ENCODE results near the gene RNF225.

The RNF225 gene

DNA sequence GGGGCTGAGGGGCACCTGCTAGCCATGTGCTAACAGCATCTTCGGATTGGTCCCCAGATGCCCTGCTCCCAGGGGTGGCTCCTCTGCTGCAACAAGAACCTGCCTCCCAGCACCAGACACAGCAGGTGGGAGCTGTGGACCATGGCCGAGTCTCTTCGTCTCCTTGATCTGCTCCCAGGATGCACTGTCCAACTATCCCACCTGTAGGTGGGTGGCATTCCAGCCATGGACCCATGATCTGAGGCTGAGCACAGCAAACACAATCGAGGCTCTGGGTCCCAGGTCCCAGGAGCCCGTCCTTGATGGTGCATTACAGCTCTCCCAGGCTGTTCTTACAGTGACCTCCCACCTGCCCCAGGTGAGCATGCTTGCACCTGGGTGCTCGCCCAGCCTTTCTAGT lies 16.2 kb upstream of the RNF225 start:
- H3K4me3 ChIP-seq (ENCODE audit: low read depth, low read length) = no peak overlapping the region
- no peak for DNase-seq (ENCODE audit: low read depth)
- TF ChIP-seq, protein P1, sequence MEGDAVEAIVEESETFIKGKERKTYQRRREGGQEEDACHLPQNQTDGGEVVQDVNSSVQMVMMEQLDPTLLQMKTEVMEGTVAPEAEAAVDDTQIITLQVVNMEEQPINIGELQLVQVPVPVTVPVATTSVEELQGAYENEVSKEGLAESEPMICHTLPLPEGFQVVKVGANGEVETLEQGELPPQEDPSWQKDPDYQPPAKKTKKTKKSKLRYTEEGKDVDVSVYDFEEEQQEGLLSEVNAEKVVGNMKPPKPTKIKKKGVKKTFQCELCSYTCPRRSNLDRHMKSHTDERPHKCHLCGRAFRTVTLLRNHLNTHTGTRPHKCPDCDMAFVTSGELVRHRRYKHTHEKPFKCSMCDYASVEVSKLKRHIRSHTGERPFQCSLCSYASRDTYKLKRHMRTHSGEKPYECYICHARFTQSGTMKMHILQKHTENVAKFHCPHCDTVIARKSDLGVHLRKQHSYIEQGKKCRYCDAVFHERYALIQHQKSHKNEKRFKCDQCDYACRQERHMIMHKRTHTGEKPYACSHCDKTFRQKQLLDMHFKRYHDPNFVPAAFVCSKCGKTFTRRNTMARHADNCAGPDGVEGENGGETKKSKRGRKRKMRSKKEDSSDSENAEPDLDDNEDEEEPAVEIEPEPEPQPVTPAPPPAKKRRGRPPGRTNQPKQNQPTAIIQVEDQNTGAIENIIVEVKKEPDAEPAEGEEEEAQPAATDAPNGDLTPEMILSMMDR (conservative IDR thresholded peaks at IDR 0.05; ENCODE audit: low read depth, low read length) = no peak

GRCh38 chr19:58380037-58380661 lies 15.3 kb upstream of the RNF225 start:
- DNase-seq (ENCODE audit: low read depth) = no peak
- peak overlapping the region; percentile 77 for H3K4me3 ChIP-seq (ENCODE audit: low read depth, low read length)
- TF ChIP-seq, protein P1 (conservative IDR thresholded peaks at IDR 0.05; ENCODE audit: low read depth, low read length) = no peak

DNA sequence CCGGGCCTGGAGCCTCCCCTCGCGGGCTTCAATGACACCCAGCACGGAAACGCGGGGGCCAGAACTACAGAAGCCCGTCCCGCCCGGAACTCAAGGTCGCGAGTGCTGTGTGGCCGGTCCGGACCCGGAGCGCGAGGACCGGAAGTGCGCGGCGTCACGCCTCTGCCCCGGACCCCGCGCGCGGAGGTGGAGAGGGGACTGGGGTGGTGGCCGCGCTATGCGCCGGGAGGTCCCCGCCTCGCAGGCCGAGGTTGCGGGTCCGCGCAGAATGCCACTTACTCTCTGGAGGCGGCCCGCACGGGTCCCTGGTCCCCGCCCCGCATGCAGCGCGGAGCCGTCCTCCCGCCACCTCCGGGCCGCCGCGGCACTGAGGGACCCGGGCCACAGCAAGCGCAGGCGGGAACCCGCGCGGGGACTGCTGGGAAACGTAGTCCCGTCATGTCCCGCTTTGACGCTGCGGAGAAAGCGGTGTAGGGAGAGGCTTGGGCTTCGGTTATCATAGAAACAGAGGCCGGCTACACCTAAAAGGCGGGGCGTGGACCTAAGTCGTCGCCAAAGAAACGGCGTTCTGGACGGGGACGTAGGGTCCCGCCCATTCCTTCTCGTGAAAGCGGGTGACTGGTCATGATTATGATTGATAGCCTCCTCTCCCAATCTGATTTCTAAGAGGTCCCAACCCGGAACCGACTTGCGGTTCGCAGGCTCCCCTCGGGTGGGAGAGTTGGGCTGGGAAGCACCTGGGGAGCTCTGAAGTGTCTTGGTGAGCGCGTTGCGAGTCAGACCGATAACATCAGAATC lies 14.6 kb upstream of the RNF225 start, which contains the start of gene ZNF837:
Gene ZNF837, minus strand, starts transcription at position 369 of the 798 bp plus-strand sequence. CDS start 11,698 bp downstream, outside the sequence.
- peak within 1 kb of the TSS; percentile 77 for H3K4me3 ChIP-seq (ENCODE audit: low read depth, low read length)
- peak; percentile 100 for DNase-seq (ENCODE audit: low read depth)
- TF ChIP-seq, protein P1 (conservative IDR thresholded peaks at IDR 0.05; ENCODE audit: low read depth, low read length) = no peak

DNA sequence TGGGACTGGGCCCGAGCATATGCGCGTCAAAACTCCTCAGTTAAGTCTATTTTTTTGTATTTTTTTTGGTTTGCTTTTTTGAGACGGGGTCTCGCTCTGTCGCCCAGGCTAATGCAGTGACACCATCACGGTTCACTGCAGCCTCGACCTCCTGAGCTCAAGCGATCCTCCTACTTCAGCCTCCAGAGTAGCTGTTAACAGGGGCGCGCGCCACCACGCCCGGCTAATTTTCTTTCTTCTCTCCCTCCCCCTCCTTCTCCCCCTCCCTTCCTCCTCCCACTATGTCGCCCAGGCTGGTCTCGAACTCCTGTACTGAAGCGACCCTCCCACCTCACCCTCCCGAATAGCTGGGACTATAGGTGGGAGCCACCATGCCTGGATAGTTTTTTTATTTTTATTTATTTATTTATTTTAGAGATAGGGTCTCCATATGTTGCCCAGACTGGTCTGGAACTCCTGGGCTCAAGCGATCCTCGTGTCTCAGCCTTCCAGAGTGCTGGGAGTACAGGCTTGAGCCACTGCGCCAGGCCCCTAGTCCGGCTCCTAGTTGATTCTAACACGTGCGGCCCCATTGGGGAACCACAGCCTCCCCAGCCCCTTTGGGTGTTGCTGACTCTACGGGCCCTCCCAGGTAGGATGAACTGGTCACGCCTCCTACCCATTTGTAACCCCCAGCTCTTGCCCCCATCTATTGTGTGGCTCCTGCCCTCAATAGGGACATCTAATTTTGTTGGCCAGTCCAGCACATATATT lies 13.8 kb upstream of the RNF225 start:
- H3K4me3 ChIP-seq (ENCODE audit: low read depth, low read length) = peak overlapping the region; percentile 77
- TF ChIP-seq, protein P1 (conservative IDR thresholded peaks at IDR 0.05; ENCODE audit: low read depth, low read length) = no peak
- DNase-seq (ENCODE audit: low read depth) = no peak

- H3K4me3 ChIP-seq (ENCODE audit: low read depth, low read length) = no peak overlapping the region
- no peak for DNase-seq (ENCODE audit: low read depth)
- TF ChIP-seq, protein P1 (conservative IDR thresholded peaks at IDR 0.05; ENCODE audit: low read depth, low read length) = no peak
Observed at GRCh38 chr19:58382997-58383603, 12.4 kb upstream of the RNF225 start.

- peak overlapping the region; percentile 82 for H3K4me3 ChIP-seq (ENCODE audit: low read depth, low read length)
- DNase-seq (ENCODE audit: low read depth) = no peak
- TF ChIP-seq, protein P1 (conservative IDR thresholded peaks at IDR 0.05; ENCODE audit: low read depth, low read length) = no peak
Observed at GRCh38 chr19:58385313-58385890, 10.1 kb upstream of the RNF225 start.

Measured in choroid plexus epithelial cell (primary cell).